Measurements from ENCODE around the gene TBC1D24. TPM values are rescaled to one million over a fixed set of nuclear protein-coding genes. Genes with fewer than 3 reads are reported as not detected.

The TBC1D24 gene
- total and polyA plus RNA-seq, 4 donors = 0.38 to 15.6 (median 5.0) TPM

DNA sequence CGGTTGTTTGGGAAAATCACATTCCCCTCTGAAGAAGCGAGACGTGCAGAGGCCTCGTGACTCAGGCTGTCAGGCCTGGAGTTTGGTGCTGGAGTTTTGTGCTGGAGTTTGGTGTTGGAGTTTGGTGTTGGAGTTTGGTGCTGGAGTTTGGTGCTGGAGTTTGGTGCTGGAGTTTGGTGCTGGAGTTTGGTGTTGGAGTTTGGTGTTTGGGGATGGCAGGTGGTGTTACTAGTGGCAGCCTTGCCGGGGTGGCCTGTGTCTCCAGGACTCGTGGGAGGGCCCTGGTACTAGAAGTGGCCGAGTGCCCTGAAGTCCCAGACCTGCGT, 12.6 kb downstream of the TBC1D24 start:
- H3K27me3 ChIP-seq (ENCODE audit: control insufficient read depth in 1 of 2, insufficient read depth in 2 of 2, low read length in 1 of 2) = no peaks in the 10 kb centered on the region
- H3K36me3 ChIP-seq (ENCODE audit: control insufficient read depth in 1 of 2, insufficient read depth in 2 of 2, low read length in 1 of 2) = no peaks in the 10 kb centered on the region
- 84 to 87% methylated on average over 8 of the region's 8 CpGs for WGBS, 2 donors
- intact Hi-C loops (cut with DNase I) = no loop called here
- ATAC-seq (ENCODE audit: low FRiP score) (no peak), DNase-seq (no peak)
- H3K27ac ChIP-seq (ENCODE audit: low read depth in 1 of 2, low read length in 2 of 2) = no peak overlapping the region
- no peaks in the 10 kb centered on the region for H3K9me3 ChIP-seq (ENCODE audit: control insufficient read depth, low read length)
- H3K4me3 ChIP-seq (ENCODE audit: low read length in 2 of 2) = no peak overlapping the region
- H3K4me1 ChIP-seq (ENCODE audit: control insufficient read depth in 1 of 2, insufficient read depth in 2 of 2, low read length in 2 of 2) = no peaks in the 10 kb centered on the region

DNA sequence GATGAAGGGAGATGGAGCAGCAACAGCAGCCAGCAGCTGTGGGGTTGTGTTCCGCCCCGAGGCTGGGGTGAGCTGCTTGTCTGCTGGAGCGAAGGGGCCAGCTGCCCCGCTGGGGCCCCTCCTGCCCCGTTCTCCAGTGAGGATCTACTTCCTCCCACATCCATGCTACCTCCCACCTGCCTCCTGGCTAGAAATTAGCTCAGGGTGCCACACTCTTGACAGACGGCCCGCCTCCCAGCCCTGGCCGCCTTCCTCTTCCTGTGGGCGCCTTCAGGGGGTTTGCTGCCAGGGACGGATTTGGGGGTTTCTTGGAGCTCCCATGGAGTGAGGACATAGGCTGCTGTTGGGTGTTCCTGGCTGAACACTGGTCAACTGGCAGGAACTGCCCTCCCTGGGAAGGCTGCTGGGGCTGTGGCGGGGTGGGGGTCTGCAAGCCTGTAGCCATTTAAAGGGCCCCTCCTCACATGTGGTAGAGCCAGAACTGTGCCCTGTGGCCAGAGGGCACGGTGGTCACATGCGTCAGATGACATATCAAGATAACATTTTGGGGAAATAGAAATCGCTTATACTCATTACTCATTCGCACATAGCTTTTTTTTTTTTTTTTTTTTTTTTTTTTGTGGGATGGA, 13.1 kb downstream of the TBC1D24 start:
- intact Hi-C loops (cut with DNase I) = no loop called here
- Histone ChIP-seq H3K27me3 (ENCODE audit: control insufficient read depth in 1 of 2, insufficient read depth in 2 of 2, low read length in 1 of 2) (no peaks in the 10 kb centered on the region), H3K4me1 (ENCODE audit: control insufficient read depth in 1 of 2, insufficient read depth in 2 of 2, low read length in 2 of 2) (no peaks in the 10 kb centered on the region), H3K9me3 (ENCODE audit: control insufficient read depth, low read length) (no peaks in the 10 kb centered on the region), H3K36me3 (ENCODE audit: control insufficient read depth in 1 of 2, insufficient read depth in 2 of 2, low read length in 1 of 2) (no peaks in the 10 kb centered on the region), H3K27ac (ENCODE audit: low read depth in 1 of 2, low read length in 2 of 2) (no peak overlapping the region), H3K4me3 (ENCODE audit: low read length in 2 of 2) (no peak overlapping the region)
- DNase-seq (no peak), ATAC-seq (ENCODE audit: low FRiP score) (no peak)
- 83 to 87% methylated on average over 15 of the region's 15 CpGs for WGBS, 2 donors

DNA sequence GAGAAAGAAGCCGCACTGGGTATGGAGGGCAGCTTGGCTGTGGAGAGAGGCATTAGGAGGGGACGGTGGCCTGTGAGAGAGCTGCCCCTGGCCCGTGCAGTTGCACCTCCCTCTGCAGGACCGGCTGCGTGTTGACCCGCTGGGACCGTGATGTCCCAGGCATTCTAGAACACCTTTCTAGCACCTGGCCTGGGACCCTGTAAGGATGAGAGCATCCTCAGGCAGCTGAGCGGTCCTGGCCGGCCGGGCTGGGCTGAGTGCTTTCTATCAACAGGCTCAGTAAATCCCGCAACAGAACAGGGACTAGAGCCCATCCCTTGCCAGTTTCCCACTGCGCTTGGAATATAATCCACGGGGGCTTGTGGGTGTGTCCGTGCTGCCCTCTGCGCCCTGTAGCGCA, 14.7 kb downstream of the TBC1D24 start:
- DNase-seq (no peak), ATAC-seq (ENCODE audit: low FRiP score) (no peak)
- Histone ChIP-seq H3K27ac (ENCODE audit: low read depth in 1 of 2, low read length in 2 of 2) (no peak overlapping the region), H3K27me3 (ENCODE audit: control insufficient read depth in 1 of 2, insufficient read depth in 2 of 2, low read length in 1 of 2) (no peaks in the 10 kb centered on the region), H3K4me3 (ENCODE audit: low read length in 2 of 2) (no peak overlapping the region), H3K4me1 (ENCODE audit: control insufficient read depth in 1 of 2, insufficient read depth in 2 of 2, low read length in 2 of 2) (no peaks in the 10 kb centered on the region), H3K36me3 (ENCODE audit: control insufficient read depth in 1 of 2, insufficient read depth in 2 of 2, low read length in 1 of 2) (no peaks in the 10 kb centered on the region), H3K9me3 (ENCODE audit: control insufficient read depth, low read length) (no peaks in the 10 kb centered on the region)
- intact Hi-C loops (cut with DNase I) = no loop called here
- WGBS, 2 donors = 95 to 96% methylated on average over 16 of the region's 16 CpGs

DNA sequence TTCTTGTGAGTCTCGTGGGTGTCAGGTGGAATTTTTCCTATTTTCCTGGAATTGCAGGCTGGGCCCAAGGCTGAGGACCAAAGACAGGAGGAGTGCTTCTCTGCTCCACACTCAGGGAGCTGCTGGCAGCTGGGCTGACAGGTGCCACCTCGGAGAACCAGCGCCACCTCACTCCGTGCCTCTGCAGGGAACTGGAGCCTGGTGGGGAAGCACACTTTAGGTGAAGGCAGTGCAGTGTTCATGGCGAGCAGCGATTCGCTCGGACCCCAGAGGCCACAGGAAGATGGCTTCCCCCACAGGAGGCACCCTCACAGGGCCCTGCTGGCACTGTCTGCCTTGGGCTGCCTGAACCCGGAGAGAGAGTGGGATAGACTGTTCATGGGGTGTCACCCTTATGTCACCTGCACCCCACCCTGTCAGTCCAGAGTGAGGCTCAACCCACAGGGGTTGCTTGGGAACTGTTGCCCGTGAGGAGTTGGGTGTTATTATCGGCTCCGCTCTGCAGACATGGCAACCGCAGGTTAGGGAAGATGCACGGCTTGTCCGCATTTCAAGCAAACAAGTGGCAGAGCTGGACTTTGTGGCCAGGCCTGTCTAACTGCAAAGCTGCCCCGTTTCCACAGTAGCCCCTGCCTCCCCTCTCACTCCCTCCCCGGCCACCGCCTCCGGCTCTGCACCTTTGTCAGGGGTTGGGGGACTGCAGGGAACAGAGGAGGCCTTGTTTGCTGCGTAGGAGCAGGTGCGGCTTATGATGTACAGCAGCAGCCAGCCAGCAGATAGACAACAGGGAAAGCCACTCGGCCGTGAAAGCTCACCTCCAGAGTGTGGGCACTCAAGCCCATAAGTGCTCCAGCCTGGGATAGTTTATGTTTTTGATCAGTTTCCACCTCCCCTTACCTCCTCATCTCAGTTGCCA, 15.5 kb downstream of the TBC1D24 start:
- no peaks in the 10 kb centered on the region for H3K4me1 ChIP-seq (ENCODE audit: control insufficient read depth in 1 of 2, insufficient read depth in 2 of 2, low read length in 2 of 2)
- no peaks in the 10 kb centered on the region for H3K9me3 ChIP-seq (ENCODE audit: control insufficient read depth, low read length)
- 89 to 90% methylated on average over 23 of the region's 23 CpGs for WGBS, 2 donors
- H3K27me3 ChIP-seq (ENCODE audit: control insufficient read depth in 1 of 2, insufficient read depth in 2 of 2, low read length in 1 of 2) = no peaks in the 10 kb centered on the region
- ATAC-seq (ENCODE audit: low FRiP score) (no peak), DNase-seq (no peak)
- intact Hi-C loops (cut with DNase I) = no loop called here
- no peaks in the 10 kb centered on the region for H3K36me3 ChIP-seq (ENCODE audit: control insufficient read depth in 1 of 2, insufficient read depth in 2 of 2, low read length in 1 of 2)
- no peak overlapping the region for H3K27ac ChIP-seq (ENCODE audit: low read depth in 1 of 2, low read length in 2 of 2)
- no peak overlapping the region for H3K4me3 ChIP-seq (ENCODE audit: low read length in 2 of 2)

DNA sequence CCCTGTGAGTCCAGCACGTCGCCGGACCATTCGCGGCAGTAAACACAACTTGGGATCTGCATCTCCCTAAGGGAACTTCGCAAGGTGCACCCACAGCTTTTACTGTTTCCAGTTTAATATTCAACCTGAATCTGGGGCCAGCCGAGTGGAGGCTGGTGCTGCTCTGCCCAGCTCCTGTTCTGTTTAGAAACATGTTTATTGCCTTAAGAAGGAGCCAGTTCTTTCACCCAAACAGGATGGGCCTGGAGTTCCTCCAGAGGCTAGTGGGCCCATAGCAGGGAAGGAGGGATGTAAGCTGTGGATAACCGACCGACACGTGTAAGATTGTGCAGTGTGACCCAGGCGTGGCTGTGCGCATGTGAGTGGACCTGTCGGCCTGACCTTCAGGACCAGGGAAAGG, 17.4 kb downstream of the TBC1D24 start:
- H3K27ac ChIP-seq (ENCODE audit: low read depth in 1 of 2, low read length in 2 of 2) = no peak overlapping the region
- H3K9me3 ChIP-seq (ENCODE audit: control insufficient read depth, low read length) = no peaks in the 10 kb centered on the region
- no peaks in the 10 kb centered on the region for H3K4me1 ChIP-seq (ENCODE audit: control insufficient read depth in 1 of 2, insufficient read depth in 2 of 2, low read length in 2 of 2)
- intact Hi-C loops (cut with DNase I) = no loop called here
- no peaks in the 10 kb centered on the region for H3K36me3 ChIP-seq (ENCODE audit: control insufficient read depth in 1 of 2, insufficient read depth in 2 of 2, low read length in 1 of 2)
- DNase-seq (no peak), ATAC-seq (ENCODE audit: low FRiP score) (no peak)
- WGBS, 2 donors = 87 to 89% methylated on average over 13 of the region's 13 CpGs
- no peaks in the 10 kb centered on the region for H3K27me3 ChIP-seq (ENCODE audit: control insufficient read depth in 1 of 2, insufficient read depth in 2 of 2, low read length in 1 of 2)
- no peak overlapping the region for H3K4me3 ChIP-seq (ENCODE audit: low read length in 2 of 2)

DNA sequence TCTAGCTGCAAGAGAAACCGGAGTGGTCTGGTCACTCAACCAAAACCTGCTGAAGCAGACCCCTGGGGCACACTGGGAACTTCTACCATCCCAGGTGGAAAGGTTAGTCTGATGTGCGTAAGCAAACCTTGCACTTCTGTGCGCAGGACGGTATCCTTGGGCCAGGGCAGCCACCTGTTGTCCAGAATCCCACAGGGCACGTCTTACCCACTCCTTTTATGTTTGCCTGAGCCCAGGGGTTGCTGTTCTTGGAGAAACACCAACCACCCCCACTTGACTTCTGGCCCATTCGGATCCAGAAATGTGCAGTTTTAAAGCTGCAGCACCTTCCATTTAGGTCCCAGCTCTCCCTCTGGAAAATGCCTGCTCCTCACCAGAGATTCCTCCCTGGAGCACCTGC, 18.7 kb downstream of the TBC1D24 start:
- ATAC-seq (ENCODE audit: low FRiP score) (no peak), DNase-seq (no peak)
- 19 to 31% methylated on average over 6 of the region's 6 CpGs for WGBS, 2 donors
- intact Hi-C loops (cut with DNase I) = no loop called here
- Histone ChIP-seq H3K4me1 (ENCODE audit: control insufficient read depth in 1 of 2, insufficient read depth in 2 of 2, low read length in 2 of 2) (no peaks in the 10 kb centered on the region), H3K27ac (ENCODE audit: low read depth in 1 of 2, low read length in 2 of 2) (no peak overlapping the region), H3K4me3 (ENCODE audit: low read length in 2 of 2) (no peak overlapping the region), H3K36me3 (ENCODE audit: control insufficient read depth in 1 of 2, insufficient read depth in 2 of 2, low read length in 1 of 2) (no peaks in the 10 kb centered on the region), H3K9me3 (ENCODE audit: control insufficient read depth, low read length) (no peaks in the 10 kb centered on the region), H3K27me3 (ENCODE audit: control insufficient read depth in 1 of 2, insufficient read depth in 2 of 2, low read length in 1 of 2) (no peaks in the 10 kb centered on the region)

DNA sequence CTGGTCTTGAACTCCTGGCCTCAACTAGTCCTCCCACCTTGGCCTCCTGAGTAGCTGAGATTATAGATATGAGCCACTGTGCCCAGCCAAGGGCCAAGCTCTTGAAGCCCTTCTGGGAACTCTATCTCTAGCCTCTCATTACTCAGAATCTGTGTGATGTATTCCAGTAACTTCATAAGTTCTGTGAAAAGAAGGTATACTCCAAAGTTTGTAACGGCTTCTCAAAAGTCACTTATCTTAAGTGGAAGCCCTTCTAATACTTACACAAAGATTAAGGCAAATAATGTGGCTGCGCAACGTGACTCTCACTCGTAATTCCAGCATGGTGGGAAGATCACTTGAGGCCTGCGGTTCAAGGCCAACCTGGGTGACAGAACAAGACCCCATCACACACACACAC, 19.7 kb downstream of the TBC1D24 start:
- DNase-seq (no peak), ATAC-seq (ENCODE audit: low FRiP score) (no peak)
- Histone ChIP-seq H3K4me1 (ENCODE audit: control insufficient read depth in 1 of 2, insufficient read depth in 2 of 2, low read length in 2 of 2) (no peaks in the 10 kb centered on the region), H3K9me3 (ENCODE audit: control insufficient read depth, low read length) (no peaks in the 10 kb centered on the region), H3K36me3 (ENCODE audit: control insufficient read depth in 1 of 2, insufficient read depth in 2 of 2, low read length in 1 of 2) (no peaks in the 10 kb centered on the region), H3K4me3 (ENCODE audit: low read length in 2 of 2) (no peak overlapping the region), H3K27me3 (ENCODE audit: control insufficient read depth in 1 of 2, insufficient read depth in 2 of 2, low read length in 1 of 2) (no peaks in the 10 kb centered on the region), H3K27ac (ENCODE audit: low read depth in 1 of 2, low read length in 2 of 2) (no peak overlapping the region)
- 86 to 93% methylated on average over 5 of the region's 5 CpGs for WGBS, 2 donors
- intact Hi-C loops (cut with DNase I) = no loop called here

DNA sequence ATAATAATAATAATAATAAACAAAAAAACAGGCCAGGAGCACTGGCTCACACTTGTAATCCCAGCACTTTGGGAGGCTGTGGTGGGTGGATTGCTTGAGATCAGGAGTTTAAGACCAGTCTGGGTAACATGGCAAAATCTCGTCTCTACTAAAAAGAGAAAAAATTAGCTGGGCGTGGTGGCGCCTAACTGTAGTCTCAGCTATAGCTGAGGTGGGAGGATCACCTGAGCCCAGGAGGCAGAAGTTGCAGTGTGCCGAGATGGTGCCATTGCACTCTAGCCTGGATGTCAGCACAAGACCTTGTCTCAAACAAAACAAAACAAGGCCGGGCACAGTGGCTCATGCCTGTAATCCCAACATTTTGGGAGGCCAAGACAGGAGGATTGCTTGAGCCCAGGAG, 20.1 kb downstream of the TBC1D24 start:
- no peak overlapping the region for H3K4me3 ChIP-seq (ENCODE audit: low read length in 2 of 2)
- DNase-seq = no peak
- intact Hi-C loops (cut with DNase I) = no loop called here
- H3K36me3 ChIP-seq (ENCODE audit: control insufficient read depth in 1 of 2, insufficient read depth in 2 of 2, low read length in 1 of 2) = no peaks in the 10 kb centered on the region
- no peaks in the 10 kb centered on the region for H3K4me1 ChIP-seq (ENCODE audit: control insufficient read depth in 1 of 2, insufficient read depth in 2 of 2, low read length in 2 of 2)
- no peak for ATAC-seq (ENCODE audit: low FRiP score)
- no peaks in the 10 kb centered on the region for H3K9me3 ChIP-seq (ENCODE audit: control insufficient read depth, low read length)
- no peaks in the 10 kb centered on the region for H3K27me3 ChIP-seq (ENCODE audit: control insufficient read depth in 1 of 2, insufficient read depth in 2 of 2, low read length in 1 of 2)
- H3K27ac ChIP-seq (ENCODE audit: low read depth in 1 of 2, low read length in 2 of 2) = no peak overlapping the region
- 82 to 86% methylated on average over 5 of the region's 5 CpGs for WGBS, 2 donors
